PC-9 (cell line): ENCODE results near the gene OR52I1. TPM values are rescaled to one million over a fixed set of nuclear protein-coding genes. Genes with fewer than 3 reads are reported as not detected.

ENCODE experiments used
- Bru-seq: library from RNA; stranded (reverse); fragments of 400-500 nt; gene quantifications from one replicate; lab custom pipeline; 2021; lab: Mats Ljungman, UMichigan
- BruChase-seq, 2 experiments: library from RNA; stranded (reverse); fragments of 400-500 nt; gene quantifications; one replicate each; lab custom pipeline; 2021; lab: Mats Ljungman, UMichigan
- BruUV-seq: library from RNA; stranded (reverse); fragments of 400-500 nt; replicated peaks from 2 replicates; lab custom pipeline; 2021; lab: Mats Ljungman, UMichigan
- CTCF ChIA-PET: fragments of 300-600 bp; sonication (Branson Sonifier 250); formaldehyde crosslinking; loops from one replicate; lab custom pipeline; 2022; ENCODE audit warnings: antibody characterized with exemption; lab: Charles Lee
- POLR2A ChIA-PET: fragments of 300-600 bp; sonication (Branson Sonifier 250); formaldehyde crosslinking; loops from one replicate; lab custom pipeline; 2022; ENCODE audit warnings: antibody characterized with exemption; ENCODE audit not compliant: unreplicated experiment; lab: Charles Lee
- DNase-seq, 2 experiments: peaks; one replicate each; pipeline versions ENCODE4 v3.0.0 to v3.0.0-alpha.2; 2015 to 2022; ENCODE audit warnings: mixed read lengths in 1 of 2
- H2AFZ ChIP-seq: fragments of 200-600 bp; sonication (generic); 2 replicates; pipeline ENCODE4 v1.8.1; 2017; ENCODE audit warnings: antibody characterized with exemption
- H3F3A ChIP-seq: fragments of 200-600 bp; sonication (generic); 2 replicates; pipeline ENCODE4 v1.8.1; 2017; ENCODE audit warnings: antibody characterized with exemption, mild to moderate bottlenecking, low read depth; ENCODE audit not compliant: insufficient read depth
- H3K27ac ChIP-seq: fragments of 200-600 bp; sonication (generic); 2 replicates; pipeline ENCODE4 v1.6.1; 2016; ENCODE audit warnings: mixed run types
- H3K27me3 ChIP-seq: fragments of 200-600 bp; sonication (generic); 2 replicates; pipeline ENCODE4 v1.6.1; 2016; ENCODE audit warnings: low read depth, mixed run types; ENCODE audit not compliant: insufficient read depth
- H3K36me3 ChIP-seq: fragments of 200-600 bp; sonication (generic); 2 replicates; pipeline ENCODE4 v1.6.1; 2016; ENCODE audit warnings: low read depth, mixed run types
- H3K4me1 ChIP-seq: fragments of 200-600 bp; sonication (generic); replicated peaks from 2 replicates; pipeline ENCODE4 v1.6.1; 2016; ENCODE audit warnings: mixed run types; ENCODE audit not compliant: insufficient read depth
- H3K4me2 ChIP-seq: fragments of 200-600 bp; sonication (generic); 2 replicates; pipeline ENCODE4 v1.6.1; 2017; ENCODE audit warnings: mixed run types
- H3K4me3 ChIP-seq: fragments of 200-600 bp; sonication (generic); 2 replicates; pipeline ENCODE4 v1.6.1; 2016; ENCODE audit warnings: mixed run types
- H3K79me2 ChIP-seq: fragments of 200-600 bp; sonication (generic); 2 replicates; pipeline ENCODE4 v1.6.1; 2017; ENCODE audit warnings: low read depth, mixed run types
- H3K9me2 ChIP-seq: fragments of 200-600 bp; sonication (generic); 2 replicates; pipeline ENCODE4 v1.8.1; 2017; ENCODE audit warnings: mild to moderate bottlenecking; ENCODE audit not compliant: insufficient read depth
- H3K9me3 ChIP-seq: fragments of 200-600 bp; sonication (generic); 2 replicates; pipeline ENCODE4 v1.8.1; 2016; ENCODE audit warnings: low read depth; ENCODE audit not compliant: insufficient read depth
- H4K20me1 ChIP-seq: fragments of 200-600 bp; sonication (generic); 2 replicates; pipeline ENCODE4 v1.8.1; 2017; ENCODE audit not compliant: insufficient read depth
- CTCF ChIP-seq: fragments of 200-600 bp; sonication (generic); conservative IDR thresholded peaks from 2 replicates; pipeline ENCODE4 v1.6.1; 2017; ENCODE audit warnings: mixed run types, antibody characterized with exemption, mild to moderate bottlenecking, moderate library complexity
- EZH2 ChIP-seq: fragments of 200-600 bp; sonication (generic); IDR thresholded peaks from 2 replicates; pipeline ENCODE4 v1.8.0; 2017; ENCODE audit warnings: antibody characterized with exemption, low read depth
- intact Hi-C: fragments of 100-400 bp; cut with micrococcal nuclease; formaldehyde crosslinking; loops from one replicate; pipeline ENCODE4 v1.10.0; 2022; ENCODE audit not compliant: unreplicated experiment
- long read RNA-seq: library from polyadenylated mRNA; stranded (forward); transcript quantifications from one replicate; pipeline ENCODE4 v2.0.0, GENCODE V29; 2022
- total RNA-seq: library from RNA; stranded (reverse); gene quantifications from 2 replicates; pipeline ENCODE4 v1.2.3, GENCODE V29; 2021

The OR52I1 gene
- 0.15 TPM in 1 of 2 replicates, not detected in the other for total RNA-seq
- Bru-seq, nascent RNA: not detected
- BruChase-seq, experiment 1, labeled RNA remaining after a 2-hour chase: not detected
- BruChase-seq, experiment 2, labeled RNA remaining after a 6-hour chase: not detected
- long read RNA-seq, partial matches to known transcripts: 0 of 1 reads
- long read RNA-seq, other reads (novel, unspliced or antisense): 0 of 1 reads

DNA sequence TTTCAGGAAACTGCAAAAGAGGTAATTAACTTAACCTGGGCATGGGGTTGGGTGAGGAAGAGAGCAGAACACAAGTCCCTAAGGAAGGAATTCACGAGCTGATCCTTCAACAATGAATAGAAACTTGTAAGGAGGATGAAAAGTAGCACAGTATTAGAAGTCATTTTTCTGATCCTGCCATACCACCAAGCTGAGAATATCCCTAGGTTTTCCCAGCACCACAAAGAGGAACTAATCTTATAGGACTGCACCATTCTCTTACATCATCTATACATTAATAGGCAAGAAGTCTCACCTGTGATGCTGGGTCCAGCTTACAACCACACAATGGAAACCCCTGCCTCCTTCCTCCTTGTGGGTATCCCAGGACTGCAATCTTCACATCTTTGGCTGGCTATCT is at the start of gene OR52I1:
Gene OR52I1 (plus strand): TSS at position 301 of the 400 bp plus-strand sequence. CDS start 0 bp downstream, at position 301.
- Histone ChIP-seq H3K79me2 (no peaks in the 10 kb centered on the region), H3K27ac (no peak within 1 kb of the TSS), H3K4me3 (no peak within 1 kb of the TSS), H4K20me1 (no peaks in the 10 kb centered on the region), H3K36me3 (no peaks in the 10 kb centered on the region), H3K4me2 (no peak within 1 kb of the TSS), H2AFZ (no peak within 1 kb of the TSS), H3F3A (no peaks in the 10 kb centered on the region), H3K9me3 (no peaks in the 10 kb centered on the region), H3K4me1 (no peaks in the 10 kb centered on the region), H3K9me2 (no peaks in the 10 kb centered on the region), H3K27me3 (0 out of 2 replicates have a peak, but pooled peaks cover 4% of the 10 kb centered on the region)
- no peak for DNase-seq
- BruUV-seq: no TSS peak
- ChIA-PET POLR2A (no interaction called here), CTCF (no interaction called here)
- TF ChIP-seq CTCF (no peak), EZH2 (no peak)
- intact Hi-C loops: no loop called here

DNA sequence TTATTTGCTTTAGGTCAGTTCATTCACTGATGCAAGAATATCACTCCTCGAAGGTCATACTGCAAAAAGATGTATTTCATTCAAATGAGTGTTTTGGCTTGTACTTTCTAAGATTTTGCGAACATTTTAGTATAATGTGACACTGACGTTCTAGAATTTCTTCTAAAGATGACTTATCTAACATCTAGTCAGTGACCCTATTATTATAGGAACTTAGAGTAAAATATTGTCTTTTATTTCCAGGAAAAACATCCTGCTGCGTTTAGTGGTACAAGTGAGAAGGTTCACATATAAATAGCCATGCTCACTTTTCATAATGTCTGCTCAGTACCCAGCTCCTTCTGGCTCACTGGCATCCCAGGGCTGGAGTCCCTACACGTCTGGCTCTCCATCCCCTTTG is 48.9 kb upstream of the OR52I1 start, which contains the start of gene OR52M1:
Gene OR52M1 (plus strand): TSS at position 301 of the 400 bp plus-strand sequence. CDS start 0 bp downstream, at position 301.
- TF ChIP-seq CTCF: no peak
- no peak for TF ChIP-seq EZH2
- Histone ChIP-seq H3K36me3 (no peaks in the 10 kb centered on the region), H3K4me3 (no peak within 1 kb of the TSS), H3K79me2 (no peaks in the 10 kb centered on the region), H4K20me1 (no peaks in the 10 kb centered on the region), H3K9me2 (no peaks in the 10 kb centered on the region), H3F3A (no peaks in the 10 kb centered on the region), H3K4me2 (no peak within 1 kb of the TSS), H2AFZ (no peak within 1 kb of the TSS), H3K9me3 (no peaks in the 10 kb centered on the region), H3K4me1 (no peaks in the 10 kb centered on the region), H3K27ac (no peak within 1 kb of the TSS), H3K27me3 (no peaks in the 10 kb centered on the region)
- intact Hi-C loops: no loop called here
- POLR2A ChIA-PET: no interaction called here
- CTCF ChIA-PET: no interaction called here
- no TSS peak for BruUV-seq
- DNase-seq: no peak

GRCh38 chr11:4546878-4547277 is 47.0 kb upstream of the OR52I1 start:
- Histone ChIP-seq H4K20me1 (no peaks in the 10 kb centered on the region), H3K27ac (no peak overlapping the region), H3K9me3 (no peaks in the 10 kb centered on the region), H3K4me2 (no peak overlapping the region), H3K4me1 (no peaks in the 10 kb centered on the region), H3K27me3 (no peaks in the 10 kb centered on the region), H2AFZ (no peak overlapping the region), H3K79me2 (no peaks in the 10 kb centered on the region), H3K9me2 (no peaks in the 10 kb centered on the region), H3F3A (no peaks in the 10 kb centered on the region), H3K36me3 (no peaks in the 10 kb centered on the region), H3K4me3 (no peak overlapping the region)
- intact Hi-C loops: no loop called here
- BruUV-seq: no TSS peak
- DNase-seq: no peak
- ChIA-PET POLR2A (no interaction called here), CTCF (no interaction called here)
- TF ChIP-seq EZH2: no peak
- no peak for TF ChIP-seq CTCF
